A673 (cell line): ENCODE data around the gene GNAQ. TPM values are rescaled to one million over a fixed set of nuclear protein-coding genes. Genes with fewer than 3 reads are reported as not detected.

Source experiments
- BruUV-seq: library from RNA; stranded (reverse); fragments of 400-500 nt; replicated peaks from 2 replicates; lab custom pipeline; 2021; lab: Mats Ljungman, UMichigan
- CTCF ChIA-PET: fragments of 300-600 bp; sonication (Branson Sonifier 250); formaldehyde crosslinking; loops from one replicate; lab custom pipeline; 2022; ENCODE audit warnings: antibody characterized with exemption; lab: Charles Lee
- POLR2A ChIA-PET: fragments of 300-600 bp; sonication (Branson Sonifier 250); formaldehyde crosslinking; loops from one replicate; lab custom pipeline; 2022; ENCODE audit warnings: antibody characterized with exemption; ENCODE audit not compliant: low non-redundant PET; lab: Charles Lee
- DNase-seq: peaks from one replicate; pipeline ENCODE4 v3.0.0-alpha.2; 2015; ENCODE audit warnings: low spot score
- H3K27ac ChIP-seq: fragments of 200-600 bp; sonication (generic); 2 replicates; pipeline ENCODE4 v1.5.1; 2016; ENCODE audit warnings: mixed run types, low read depth, mild to moderate bottlenecking, mixed read lengths, antibody characterized with exemption, low read length; ENCODE audit not compliant: poor library complexity, severe bottlenecking
- H3K27me3 ChIP-seq: fragments of 200-600 bp; sonication (generic); replicated peaks from 2 replicates; pipeline ENCODE4 v1.6.1; 2017; ENCODE audit warnings: mixed run types, low read depth, mild to moderate bottlenecking, mixed read lengths, antibody characterized with exemption, low read length; ENCODE audit not compliant: insufficient read depth, poor library complexity
- H3K36me3 ChIP-seq: fragments of 200-600 bp; sonication (generic); 2 replicates; pipeline ENCODE4 v1.6.1; 2016; ENCODE audit warnings: mixed run types, mild to moderate bottlenecking, mixed read lengths, antibody characterized with exemption, low read length; ENCODE audit not compliant: insufficient read depth, poor library complexity, severe bottlenecking
- H3K4me1 ChIP-seq: fragments of 200-600 bp; sonication (generic); 2 replicates; pipeline ENCODE4 v1.6.1; 2017; ENCODE audit warnings: mixed run types, mild to moderate bottlenecking, mixed read lengths, antibody characterized with exemption, low read length; ENCODE audit not compliant: insufficient read depth, poor library complexity, severe bottlenecking
- H3K4me3 ChIP-seq: fragments of 200-600 bp; sonication (generic); 2 replicates; pipeline ENCODE4 v1.5.1; 2016; ENCODE audit warnings: low read depth, mixed run types, mild to moderate bottlenecking, mixed read lengths, low read length; ENCODE audit not compliant: poor library complexity, severe bottlenecking
- H3K9me3 ChIP-seq: fragments of 200-600 bp; sonication (generic); 2 replicates; pipeline ENCODE4 v1.6.1; 2016; ENCODE audit warnings: mixed run types, low read depth, mild to moderate bottlenecking, mixed read lengths, antibody characterized with exemption, low read length; ENCODE audit not compliant: poor library complexity, severe bottlenecking
- EZH2 ChIP-seq: fragments of 200-600 bp; sonication (generic); IDR thresholded peaks from 2 replicates; pipeline ENCODE4 v1.6.1; 2017; ENCODE audit warnings: borderline replicate concordance, low read depth, mild to moderate bottlenecking, mixed read lengths, antibody characterized with exemption, low read length; ENCODE audit not compliant: poor library complexity, severe bottlenecking
- intact Hi-C: fragments of 100-400 bp; cut with micrococcal nuclease; formaldehyde crosslinking; loops from one replicate; pipeline ENCODE4 v1.10.0; 2022; ENCODE audit not compliant: unreplicated experiment
- total RNA-seq: library from RNA; stranded (reverse); gene quantifications from 2 replicates; pipeline ENCODE4 v1.2.3, GENCODE V29; 2021
- TF ChIP-seq, protein P1 (sequence below): fragments of 300-800, 200-600 bp; sonication (generic); conservative IDR thresholded peaks from 2 replicates; pipeline ENCODE4 v1.5.1; 2017; ENCODE audit warnings: low read depth, mild to moderate bottlenecking, antibody characterized with exemption, low read length, moderate library complexity, mixed read lengths

The GNAQ gene
- total RNA-seq, 1 experiment from 2014 or later = 69.9 TPM

DNA sequence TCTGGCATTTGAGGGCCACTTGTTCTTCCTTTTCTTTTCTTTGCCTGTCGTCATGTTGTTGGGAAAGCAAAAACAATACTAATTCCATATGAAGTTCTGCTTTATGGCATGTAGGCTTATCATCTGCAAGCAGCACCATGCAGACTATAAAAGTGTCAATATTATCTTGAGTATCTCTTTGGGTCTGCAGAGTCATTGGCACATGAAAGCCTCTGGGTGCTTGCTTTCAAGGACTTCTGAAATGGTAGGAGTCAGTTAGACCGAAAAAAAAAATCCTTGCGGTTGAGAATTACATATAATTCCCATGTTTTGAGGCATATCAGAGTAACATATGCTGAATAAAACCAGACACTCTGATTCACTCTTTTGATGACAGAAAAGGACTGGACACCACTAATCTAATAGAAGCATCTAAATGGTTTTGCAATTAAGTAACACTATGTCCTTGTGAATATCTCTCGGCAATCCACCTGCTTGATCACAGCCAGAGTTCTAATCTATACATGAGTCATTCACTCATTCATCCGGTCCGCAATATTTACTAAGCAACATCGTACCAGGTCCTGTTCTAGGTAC lies 44.4 kb downstream of the GNAQ start:
- TF ChIP-seq, protein P1, sequence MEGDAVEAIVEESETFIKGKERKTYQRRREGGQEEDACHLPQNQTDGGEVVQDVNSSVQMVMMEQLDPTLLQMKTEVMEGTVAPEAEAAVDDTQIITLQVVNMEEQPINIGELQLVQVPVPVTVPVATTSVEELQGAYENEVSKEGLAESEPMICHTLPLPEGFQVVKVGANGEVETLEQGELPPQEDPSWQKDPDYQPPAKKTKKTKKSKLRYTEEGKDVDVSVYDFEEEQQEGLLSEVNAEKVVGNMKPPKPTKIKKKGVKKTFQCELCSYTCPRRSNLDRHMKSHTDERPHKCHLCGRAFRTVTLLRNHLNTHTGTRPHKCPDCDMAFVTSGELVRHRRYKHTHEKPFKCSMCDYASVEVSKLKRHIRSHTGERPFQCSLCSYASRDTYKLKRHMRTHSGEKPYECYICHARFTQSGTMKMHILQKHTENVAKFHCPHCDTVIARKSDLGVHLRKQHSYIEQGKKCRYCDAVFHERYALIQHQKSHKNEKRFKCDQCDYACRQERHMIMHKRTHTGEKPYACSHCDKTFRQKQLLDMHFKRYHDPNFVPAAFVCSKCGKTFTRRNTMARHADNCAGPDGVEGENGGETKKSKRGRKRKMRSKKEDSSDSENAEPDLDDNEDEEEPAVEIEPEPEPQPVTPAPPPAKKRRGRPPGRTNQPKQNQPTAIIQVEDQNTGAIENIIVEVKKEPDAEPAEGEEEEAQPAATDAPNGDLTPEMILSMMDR = no peak
- TF ChIP-seq EZH2 = no peak
- Histone ChIP-seq H3K27ac (no peak overlapping the region), H3K4me1 (peaks cover 12% of the 10 kb centered on the region), H3K36me3 (peaks cover 3% of the 10 kb centered on the region), H3K9me3 (no peaks in the 10 kb centered on the region), H3K4me3 (no peak overlapping the region), H3K27me3 (no peaks in the 10 kb centered on the region)
- no TSS peak for BruUV-seq
- CTCF ChIA-PET = no interaction called here
- intact Hi-C loops = no loop called here
- POLR2A ChIA-PET = interaction anchor here (0.7 kb wide), 1 partner anchor 10 kb away, joined by 3 read pairs; no protein-coding TSS in a partner anchor
- DNase-seq = no peak

DNA sequence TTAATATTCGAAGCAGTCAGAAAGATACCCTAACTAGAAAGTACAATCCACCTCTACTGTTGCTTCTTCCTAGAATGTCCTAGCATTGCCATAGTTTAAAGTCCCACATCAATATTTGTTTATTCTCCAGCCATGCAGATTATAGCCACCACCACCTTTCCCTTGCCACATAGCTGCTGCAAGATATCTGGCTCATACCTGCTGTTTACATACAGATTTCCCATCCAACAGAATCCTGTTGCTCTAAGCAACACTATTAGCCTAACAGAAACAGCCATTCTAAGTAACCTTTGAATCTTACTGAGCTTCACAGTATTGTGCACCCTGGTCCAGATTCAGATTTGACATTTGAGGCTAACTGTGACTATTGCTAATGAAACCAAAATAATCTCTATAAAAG lies 45.6 kb downstream of the GNAQ start:
- Histone ChIP-seq H3K4me1 (peaks cover 21% of the 10 kb centered on the region), H3K4me3 (no peak overlapping the region), H3K27ac (no peak overlapping the region), H3K36me3 (no peaks in the 10 kb centered on the region), H3K9me3 (no peaks in the 10 kb centered on the region), H3K27me3 (no peaks in the 10 kb centered on the region)
- no peak for DNase-seq
- ChIA-PET CTCF (no interaction called here), POLR2A (interaction anchor here (0.7 kb wide), 1 partner anchor 25 kb away, joined by 10 read pairs; no protein-coding TSS in a partner anchor)
- BruUV-seq = no TSS peak
- intact Hi-C loops = no loop called here
- TF ChIP-seq, protein P1 = no peak
- TF ChIP-seq EZH2 = no peak

DNA sequence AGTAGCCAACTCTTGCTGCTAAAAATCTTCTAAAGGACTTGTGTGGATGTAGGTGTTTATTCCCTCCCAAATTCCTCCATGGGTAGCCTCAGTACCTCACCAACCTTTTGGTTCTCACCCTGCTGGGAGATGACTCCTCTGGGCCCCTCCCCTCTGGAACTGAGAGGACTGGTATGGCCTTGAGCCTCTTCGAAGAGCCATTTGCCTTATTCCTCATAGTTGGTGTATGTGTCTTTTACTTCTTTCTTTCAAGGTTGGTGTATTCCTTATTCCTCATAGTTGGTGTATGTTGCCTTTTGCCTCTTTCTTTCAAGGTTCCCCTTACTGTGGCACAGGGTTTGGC lies 48.3 kb downstream of the GNAQ start:
- H3K4me3 ChIP-seq = no peak overlapping the region
- TF ChIP-seq, protein P1 = no peak
- TF ChIP-seq EZH2 = no peak
- ChIA-PET CTCF (no interaction called here), POLR2A (no interaction called here)
- no peak overlapping the region for H3K27ac ChIP-seq
- intact Hi-C loops = no loop called here
- no peaks in the 10 kb centered on the region for H3K27me3 ChIP-seq
- peaks cover 36% of the 10 kb centered on the region for H3K4me1 ChIP-seq
- no TSS peak for BruUV-seq
- H3K36me3 ChIP-seq = no peaks in the 10 kb centered on the region
- H3K9me3 ChIP-seq = no peaks in the 10 kb centered on the region
- no peak for DNase-seq
